ENCODE measurements around the gene RASA2.
"Not testable (repeated sequence)": the region's sequence is repeated elsewhere in the genome, so short reads cannot be mapped to it uniquely, and the experiment has no call there.

The RASA2 gene

DNA sequence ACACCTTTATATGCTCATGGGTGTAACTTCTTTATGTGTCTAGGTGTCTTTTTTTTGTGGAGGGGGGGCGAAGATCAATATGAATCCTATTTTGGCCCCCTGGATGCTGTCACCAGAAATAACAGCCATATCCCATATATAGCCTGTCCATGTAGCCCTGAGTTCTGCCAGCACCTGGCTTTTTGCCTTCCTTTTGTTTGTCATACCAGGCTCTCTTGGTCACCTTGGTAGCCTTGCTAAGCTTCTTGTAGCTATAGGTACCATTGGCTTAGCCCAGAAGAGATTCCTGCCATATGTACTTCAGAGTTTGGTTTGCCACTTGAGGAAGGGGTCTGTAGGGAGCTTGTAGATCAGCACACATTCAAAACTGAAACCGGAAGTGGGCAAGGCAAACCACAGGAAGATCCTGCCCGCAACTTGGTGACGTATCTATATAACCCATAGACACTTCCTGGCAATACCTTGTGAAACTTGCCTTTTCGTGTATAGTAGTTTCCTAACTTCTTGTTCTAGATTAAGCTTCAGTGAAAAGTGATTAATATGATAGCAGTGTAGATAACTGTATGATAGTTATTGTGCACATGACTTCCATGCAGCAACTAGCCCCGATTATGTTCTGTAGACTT, 11.9 kb downstream of the RASA2 start:
- DNase-seq: no peak

DNA sequence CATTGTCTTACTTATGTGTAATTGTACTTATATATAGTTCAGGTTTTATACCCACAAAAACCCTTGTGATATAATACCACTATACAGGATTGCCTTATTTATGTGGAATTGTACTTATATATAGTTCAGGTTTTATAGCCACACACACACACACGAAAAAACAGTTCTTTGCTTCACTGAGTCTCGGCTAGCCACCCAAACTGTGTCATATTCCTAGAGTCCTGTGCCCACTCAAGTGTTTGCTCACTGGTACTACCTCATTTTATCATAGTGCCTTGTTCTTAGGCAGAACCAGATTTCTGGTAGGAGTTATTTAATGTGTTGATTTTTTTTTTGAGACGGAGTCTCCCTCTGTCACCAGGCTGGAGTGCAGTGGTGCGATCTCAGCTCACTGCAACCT, 12.5 kb downstream of the RASA2 start:
- DNase-seq: no peak

- DNase-seq: no peak
Observed at GRCh38 chr3:141499965-141500364, 13.1 kb downstream of the RASA2 start.

DNA sequence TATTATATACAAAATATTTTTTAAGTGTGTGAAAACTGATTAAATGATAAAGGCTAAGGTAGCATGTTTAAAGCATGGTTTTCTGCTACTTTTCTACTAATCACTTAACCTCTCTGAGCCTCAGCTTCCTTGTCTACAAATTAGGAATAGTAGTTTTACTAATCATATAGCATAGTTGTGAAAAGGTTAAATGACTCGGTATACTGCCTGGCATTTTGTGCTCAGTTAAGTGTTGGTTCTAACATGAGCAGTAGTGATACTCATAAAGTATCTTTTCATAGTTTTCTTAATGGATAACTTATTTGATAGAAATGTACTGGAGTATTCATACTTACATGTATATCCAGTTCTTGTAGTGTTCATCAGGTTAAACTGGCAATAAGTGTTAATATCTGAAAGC, 13.6 kb downstream of the RASA2 start:
- no peak for DNase-seq

GRCh38 chr3:141505166-141505565, 18.3 kb downstream of the RASA2 start:
- no peak for DNase-seq

DNA sequence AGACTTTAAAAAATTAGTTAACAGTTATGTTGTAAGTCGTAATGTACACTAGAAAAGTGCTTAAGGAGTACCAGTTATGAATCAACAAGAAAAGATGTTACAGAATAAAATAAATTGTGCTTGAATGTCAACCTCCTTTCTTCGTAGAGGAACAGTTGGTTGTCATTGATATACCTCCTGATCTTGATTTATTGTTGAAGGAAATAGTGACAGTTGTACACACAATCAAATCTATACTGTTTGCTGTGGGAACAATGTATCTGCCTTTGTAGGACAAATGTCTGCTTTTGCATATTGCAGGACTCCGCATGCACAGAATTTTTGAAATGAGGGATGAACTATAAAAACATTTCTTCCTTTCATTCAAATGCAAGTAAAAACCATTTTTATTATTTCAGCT, 19.2 kb downstream of the RASA2 start:
- no peak for DNase-seq

- no peak for DNase-seq
Observed at GRCh38 chr3:141507392-141508066, 20.7 kb downstream of the RASA2 start.

DNA sequence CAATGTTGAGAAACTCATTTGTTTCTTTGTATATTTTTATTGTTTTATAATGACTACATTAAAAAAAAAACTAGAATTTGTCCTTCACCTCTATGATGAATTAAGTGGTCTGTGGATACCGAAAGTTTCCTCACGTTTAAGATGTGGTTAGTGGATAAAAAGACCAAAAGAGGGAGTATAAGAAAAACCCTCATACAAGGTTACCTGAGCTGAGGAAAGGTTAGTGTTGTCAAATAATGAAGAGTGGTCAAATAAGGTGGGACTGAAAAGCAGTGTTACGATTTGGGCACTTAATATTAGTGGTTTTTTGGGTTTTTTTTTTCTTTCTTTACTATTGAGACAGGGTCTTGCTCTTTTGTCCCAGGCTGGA, 21.2 kb downstream of the RASA2 start:
- no peak for DNase-seq

DNA sequence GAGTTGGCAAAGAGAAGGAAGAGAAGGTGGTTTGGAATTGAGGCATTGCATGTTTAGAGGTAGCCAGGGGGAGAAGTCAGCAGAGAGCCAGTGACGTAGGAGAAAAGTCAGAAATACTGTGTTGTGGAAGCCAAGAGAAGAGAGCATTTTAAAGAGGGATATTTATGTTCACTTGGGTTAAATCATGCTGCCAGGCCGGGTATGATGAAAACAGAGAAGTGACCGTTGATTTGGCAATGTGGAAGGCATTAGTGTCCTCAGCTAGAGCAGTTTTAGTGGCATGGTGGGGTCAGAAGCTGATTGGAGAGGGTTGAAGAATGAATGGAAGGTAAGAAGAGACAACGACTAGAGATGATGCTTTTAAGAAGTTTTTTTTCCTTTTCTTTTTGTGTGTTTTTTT, 24.5 kb downstream of the RASA2 start:
- DNase-seq: no peak

- DNase-seq: no peak
Observed at GRCh38 chr3:141514382-141514781, 27.6 kb downstream of the RASA2 start.

DNA sequence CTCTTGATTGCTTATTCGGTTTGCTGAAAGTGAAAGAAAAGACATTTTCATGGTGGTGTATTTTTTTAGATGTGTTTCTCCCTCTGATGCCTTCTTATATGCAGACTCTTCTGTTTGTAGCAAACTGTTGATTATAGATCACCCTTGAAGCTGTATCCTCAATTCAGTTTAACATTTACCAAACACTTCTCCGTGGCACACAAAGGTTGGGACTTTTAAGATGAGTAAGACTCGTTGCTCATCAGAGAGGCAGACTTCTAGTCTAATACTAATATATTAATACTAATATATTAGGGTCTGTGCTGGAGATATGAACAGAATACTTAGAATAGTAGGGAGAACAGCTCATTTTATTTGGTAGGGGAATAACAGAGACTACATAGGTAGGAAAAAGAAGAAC, 32.8 kb downstream of the RASA2 start:
- DNase-seq: no peak

- no peak for DNase-seq
Observed at GRCh38 chr3:141521781-141522180, 35.0 kb downstream of the RASA2 start.

DNA sequence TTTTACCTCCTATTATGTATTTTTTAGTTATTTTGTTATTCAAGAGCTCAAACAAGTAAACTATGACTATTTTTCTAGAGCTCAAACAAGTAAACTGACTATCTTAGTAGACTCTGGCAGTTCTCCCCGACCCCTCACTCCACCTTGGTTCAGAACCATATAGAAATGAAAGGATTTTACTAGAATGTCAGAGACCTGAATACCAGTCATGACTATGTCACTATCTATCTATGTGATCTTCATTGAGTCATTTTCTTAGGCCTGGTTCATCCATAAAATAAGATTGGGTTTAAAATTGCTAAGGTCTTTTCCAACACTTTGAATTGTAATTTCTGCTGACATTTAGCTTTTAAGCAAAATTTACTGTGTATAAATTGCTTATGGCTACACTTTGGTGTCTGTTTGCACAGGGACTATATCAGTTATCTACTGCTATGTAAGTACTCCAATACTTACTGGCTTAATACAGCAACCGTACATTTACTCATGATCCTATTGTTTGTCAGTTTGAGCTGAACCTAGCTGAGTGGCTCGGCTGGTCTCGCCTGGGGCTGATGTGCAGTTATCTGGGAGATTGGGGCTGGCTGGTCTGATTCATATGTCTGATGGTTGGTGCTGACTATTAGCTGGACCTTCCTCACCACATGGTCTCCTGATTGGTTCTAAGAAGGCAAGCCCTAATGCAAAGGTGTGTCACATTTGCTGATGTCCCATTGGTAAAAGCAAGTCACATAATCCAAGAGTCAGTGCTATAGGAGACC, 37.0 kb downstream of the RASA2 start:
- no peak for DNase-seq

DNA sequence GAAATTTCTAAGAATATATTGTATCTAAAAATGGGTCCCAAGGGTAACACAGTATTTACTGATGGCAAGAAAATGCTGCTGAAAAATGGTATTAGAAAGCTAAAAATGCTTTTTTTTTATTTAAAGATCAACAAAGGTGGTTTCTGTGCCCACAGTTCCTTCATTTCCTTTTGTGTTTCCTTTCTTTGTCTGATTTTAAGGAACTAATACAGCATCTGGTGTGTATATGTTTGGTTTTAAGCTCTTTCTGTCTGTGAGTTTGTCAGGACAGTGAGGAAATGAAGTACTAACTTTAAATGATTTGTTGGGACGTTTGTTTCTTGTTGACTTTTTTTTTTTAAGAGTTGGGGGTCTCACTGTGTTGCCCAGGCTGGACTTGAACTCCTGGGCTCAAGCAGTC, 38.2 kb downstream of the RASA2 start:
- no peak for DNase-seq

- no peak for DNase-seq
Observed at GRCh38 chr3:141525814-141526213, 39.0 kb downstream of the RASA2 start.

DNA sequence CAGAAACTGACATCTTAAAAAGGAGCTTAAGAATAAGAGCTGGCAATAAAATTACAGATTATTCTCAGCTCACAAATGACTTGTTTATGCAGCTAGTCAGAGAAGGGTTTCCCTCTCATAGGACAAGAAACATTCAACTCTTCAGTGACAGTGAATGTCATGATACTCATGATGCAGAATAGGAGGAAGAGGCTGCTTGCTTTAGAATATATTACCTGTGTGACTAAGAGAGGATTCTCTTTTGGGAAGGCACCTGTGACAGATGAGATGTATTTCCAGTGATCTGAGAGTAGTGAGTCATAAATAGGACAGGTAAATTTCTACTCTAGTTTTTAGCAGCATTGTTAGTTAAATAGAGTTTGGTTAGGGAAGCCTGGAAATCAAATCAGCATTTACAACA, 39.9 kb downstream of the RASA2 start:
- no peak for DNase-seq

DNA sequence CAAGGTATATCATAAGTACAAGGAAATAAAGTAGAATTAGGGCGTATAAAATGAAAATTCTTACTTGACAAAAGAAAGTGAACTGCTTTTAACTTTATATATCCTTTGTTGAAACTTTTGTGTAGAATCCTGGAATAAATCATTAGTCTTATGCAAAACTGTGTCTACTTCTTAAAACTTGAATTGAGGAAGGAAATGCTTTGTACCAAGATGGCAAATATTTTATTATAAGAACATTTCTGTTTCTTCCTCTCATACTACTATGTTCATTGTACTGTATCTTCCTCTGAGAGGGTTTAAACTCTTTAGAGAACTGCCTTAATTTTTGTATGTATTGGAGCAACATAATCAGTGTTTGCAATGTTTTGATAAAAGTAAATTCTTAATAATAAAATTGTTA, 42.0 kb downstream of the RASA2 start:
- no peak for DNase-seq

DNA sequence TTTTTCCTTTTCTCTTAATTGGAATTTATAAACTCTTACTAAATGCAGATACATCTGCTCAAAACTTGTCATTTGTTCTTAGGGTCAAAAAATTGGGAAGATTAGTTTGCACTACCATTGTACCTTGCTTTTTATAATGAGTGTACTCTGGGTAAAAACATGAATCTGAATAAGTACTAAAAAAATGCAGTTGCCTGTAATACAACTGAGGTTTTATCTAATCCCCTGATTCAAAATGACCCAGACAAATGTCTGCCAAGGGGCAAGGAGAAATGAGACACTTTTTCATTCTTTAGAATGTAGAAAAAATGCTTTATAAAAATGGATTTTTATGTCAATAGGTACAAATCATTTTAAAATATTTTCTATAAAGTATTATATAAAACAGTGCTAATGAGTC, 42.4 kb downstream of the RASA2 start:
- no peak for DNase-seq

DNA sequence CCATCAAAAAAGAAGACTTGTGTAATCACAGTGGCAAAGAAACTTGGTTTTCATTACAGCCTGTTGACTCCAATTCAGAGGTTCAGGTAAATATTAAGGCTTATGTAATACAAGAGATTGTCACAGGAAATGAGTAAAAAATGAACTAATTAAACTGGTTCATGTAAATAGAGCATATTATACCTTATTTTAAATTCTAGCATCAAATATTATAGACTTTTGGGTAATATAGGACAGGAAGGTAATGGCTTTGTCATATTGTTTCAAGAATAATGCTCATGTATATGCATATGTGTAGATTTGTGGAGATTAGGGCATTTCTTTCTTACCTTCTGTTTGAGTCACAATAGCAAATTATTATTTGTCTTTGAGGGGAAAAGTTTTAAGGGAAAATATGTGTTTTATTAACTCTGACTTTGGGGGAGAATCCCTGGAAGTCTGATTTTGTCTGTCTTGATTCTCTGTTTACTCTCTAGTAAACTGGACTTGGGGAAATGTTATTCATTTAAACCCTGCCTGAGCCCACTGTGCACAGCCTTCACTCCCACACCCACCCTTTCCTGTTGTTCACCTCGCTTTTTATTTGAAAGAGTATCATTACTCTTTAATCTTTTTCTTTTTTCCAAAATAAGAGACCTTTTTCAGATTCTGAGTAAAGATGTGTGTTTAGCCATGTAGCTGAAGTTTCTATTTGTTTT, 43.0 kb downstream of the RASA2 start:
- no peak for DNase-seq

- DNase-seq: no peak
Observed at GRCh38 chr3:141530415-141530768, 43.6 kb downstream of the RASA2 start.

- no peak for DNase-seq
Observed at GRCh38 chr3:141532609-141533008, 45.8 kb downstream of the RASA2 start.

DNA sequence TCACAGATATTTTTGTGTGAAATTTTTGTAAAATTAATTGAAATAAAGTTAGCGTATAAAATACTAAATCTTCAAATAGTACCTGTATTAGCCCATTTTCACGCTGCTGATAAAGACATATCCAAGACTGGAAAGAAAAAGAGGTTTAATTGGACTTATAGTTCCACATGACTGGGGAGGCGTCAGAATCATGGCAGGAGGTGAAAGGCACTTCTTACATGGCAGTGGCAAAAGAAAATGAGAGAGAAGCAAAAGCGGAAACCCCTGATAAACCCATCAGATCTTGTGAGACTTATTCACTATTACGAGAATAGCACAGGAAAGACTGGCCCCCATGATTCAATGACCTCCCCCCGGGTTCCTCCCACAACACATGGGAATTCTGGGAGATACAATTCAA, 49.2 kb downstream of the RASA2 start:
- not testable (repeated sequence) for DNase-seq

DNA sequence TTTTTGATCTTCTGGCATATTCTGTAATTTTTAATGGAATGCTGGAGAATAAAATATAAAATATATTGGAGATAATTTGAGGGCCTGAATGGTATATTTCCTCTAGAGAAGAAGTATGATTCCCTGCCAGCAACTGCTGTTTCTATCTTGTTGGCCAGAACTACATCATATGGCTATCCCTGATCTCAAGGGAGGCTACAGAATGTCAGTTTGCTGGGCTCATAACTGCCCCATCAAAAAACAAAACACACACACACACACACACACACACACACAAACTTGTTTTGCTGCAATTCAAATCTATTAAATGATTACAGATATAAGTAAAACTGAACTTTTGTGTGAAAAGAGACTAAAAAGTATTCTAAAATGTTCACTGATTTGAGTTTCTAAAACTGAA, 51.0 kb downstream of the RASA2 start:
- DNase-seq: no peak

Measured in cerebellar nuclear complex (tissue), 1 donor.